Stimulated activated CD4-positive, alpha-beta T cell treated with anti-CD3 and anti-CD28 coated beads, Interleukin-4, amount 100 ng/mL, for 1 hour (primary cell): ENCODE data around the gene DPP6.
"Not testable (repeated sequence)": the region's sequence is repeated elsewhere in the genome, so short reads cannot be mapped to it uniquely, and the experiment has no call there.

Experiments used
- DNase-seq: peaks from one replicate; pipeline ENCODE4 v3.0.0-alpha.2; 2020

Gene DPP6

DNA sequence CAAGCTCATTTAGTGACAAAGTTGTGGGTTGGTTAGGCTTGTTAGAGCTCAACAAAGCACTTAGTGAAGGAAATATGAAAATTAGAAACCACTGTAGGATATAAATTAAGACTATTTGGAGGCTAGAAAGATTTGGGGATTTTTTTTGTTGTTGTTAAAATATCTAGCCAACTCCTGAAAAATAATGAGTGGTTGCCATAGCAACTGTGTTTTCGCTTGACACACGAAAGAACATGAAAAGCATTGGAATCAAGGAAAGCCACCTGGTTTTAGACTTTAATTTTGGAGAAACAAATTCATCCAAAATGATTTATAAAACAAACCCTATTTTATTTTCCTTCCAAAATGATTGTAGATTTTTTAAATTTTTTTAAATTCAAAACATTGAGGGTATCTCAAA, 26.3 kb downstream of the DPP6 start:
- DNase-seq: not testable (repeated sequence)

DNA sequence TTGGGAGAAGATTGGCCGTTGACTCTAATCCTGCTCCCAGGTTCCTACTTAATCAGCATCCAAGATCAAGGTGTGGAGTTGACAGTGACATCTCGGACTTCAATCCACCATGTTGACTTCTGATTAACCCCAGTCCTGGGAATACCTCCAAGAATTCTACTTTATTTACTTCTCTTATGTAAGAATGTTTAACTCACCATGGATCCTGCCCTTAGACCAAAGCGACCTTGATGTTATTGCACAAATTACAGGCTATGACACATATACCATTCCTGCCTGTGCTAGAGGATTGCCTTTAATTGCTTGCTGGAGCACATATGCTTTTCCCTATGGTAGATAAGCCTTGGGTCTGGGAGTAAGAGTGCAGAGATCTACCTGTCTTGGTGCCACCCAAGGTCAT, 28.1 kb downstream of the DPP6 start:
- DNase-seq: not testable (repeated sequence)

DNA sequence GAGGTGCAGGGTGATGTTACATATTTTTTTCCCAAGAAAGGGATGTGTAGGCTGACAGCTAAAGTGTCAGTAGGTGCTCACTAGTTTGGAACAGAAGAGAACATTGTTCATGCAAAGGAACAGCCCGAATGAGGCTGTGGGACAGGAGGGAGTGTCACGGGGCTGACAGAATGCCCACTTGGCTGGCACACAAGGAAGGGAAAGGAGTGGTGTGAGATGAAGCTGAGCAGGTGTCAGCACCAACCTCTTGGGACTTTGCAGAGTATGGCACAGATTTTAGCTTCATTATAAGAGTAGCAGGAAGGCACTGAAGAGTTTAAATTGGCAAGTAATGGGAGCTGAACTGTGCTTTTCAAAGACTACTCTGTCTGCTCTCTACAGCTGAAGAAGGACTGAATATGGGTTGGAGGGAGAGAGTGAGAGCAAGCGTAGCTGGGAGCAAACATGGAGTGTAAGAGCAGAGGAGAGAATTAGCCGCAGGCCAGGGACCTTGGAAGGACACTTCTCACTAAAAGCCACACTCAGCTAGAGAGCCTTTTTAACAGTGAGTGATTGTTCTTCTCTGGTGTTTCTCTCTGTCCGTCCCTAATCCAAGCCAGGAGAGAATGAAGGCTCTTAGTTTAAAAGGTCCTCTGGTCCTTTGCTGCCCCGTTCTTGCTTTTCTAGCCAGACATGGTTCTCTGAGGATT, 35.0 kb downstream of the DPP6 start:
- not testable (repeated sequence) for DNase-seq

DNA sequence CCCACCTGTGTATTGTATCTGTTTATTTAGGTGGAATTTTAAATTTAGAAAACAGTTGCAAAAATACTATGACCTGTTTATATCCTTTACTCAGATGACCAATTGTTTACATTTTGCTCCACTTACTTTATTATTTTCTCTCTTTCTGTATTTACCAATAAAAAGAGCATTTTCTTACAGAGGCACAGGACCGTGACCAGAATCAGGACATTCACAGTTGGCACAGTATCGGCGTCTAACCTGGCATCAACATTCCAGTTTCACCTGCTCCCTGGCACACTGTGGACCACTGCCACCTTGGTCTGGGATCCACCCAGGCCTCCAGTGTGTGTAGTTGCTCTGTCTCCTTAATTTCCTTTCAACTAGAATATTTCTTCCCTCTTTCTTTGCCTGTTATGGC, 39.9 kb downstream of the DPP6 start:
- not testable (repeated sequence) for DNase-seq

DNA sequence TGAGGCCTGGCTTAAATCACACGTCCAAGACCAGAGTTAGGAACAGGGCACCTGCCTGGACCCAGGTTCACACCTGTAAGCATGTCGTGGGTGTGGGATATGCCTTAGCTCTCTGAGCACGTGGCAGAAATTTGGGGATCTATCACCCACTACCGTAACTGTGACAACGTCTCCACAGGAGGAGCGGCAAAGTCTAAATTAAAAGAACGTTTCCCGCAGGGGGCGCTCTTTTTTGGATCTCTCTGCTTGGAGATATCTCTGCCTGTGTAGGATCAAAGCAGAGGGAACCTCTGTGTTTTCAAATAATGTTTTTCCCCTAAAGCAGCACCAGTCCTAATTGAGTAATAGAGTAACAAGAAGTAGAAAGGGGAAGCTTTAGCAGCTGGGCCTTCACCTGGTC, 43.0 kb downstream of the DPP6 start:
- DNase-seq: not testable (repeated sequence)

DNA sequence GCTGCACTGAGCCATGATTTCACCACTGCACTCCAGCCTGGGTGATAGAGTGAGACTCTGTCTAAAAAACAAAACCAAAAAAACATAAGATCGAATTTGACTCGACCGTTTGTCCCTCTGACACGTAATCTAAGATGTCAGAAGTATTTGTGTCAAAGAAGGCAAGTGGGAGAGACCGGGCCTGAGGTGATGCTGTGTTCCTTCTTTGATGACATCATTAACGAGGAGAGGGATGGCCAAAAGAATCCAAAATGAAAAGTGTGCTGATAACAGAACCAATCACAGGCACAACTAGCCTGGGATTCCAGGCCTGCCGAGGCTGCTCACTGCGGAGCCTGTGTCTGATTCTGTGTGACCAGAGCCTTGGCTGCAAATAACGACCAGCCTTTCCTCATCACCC, 52.9 kb downstream of the DPP6 start:
- DNase-seq: not testable (repeated sequence)

DNA sequence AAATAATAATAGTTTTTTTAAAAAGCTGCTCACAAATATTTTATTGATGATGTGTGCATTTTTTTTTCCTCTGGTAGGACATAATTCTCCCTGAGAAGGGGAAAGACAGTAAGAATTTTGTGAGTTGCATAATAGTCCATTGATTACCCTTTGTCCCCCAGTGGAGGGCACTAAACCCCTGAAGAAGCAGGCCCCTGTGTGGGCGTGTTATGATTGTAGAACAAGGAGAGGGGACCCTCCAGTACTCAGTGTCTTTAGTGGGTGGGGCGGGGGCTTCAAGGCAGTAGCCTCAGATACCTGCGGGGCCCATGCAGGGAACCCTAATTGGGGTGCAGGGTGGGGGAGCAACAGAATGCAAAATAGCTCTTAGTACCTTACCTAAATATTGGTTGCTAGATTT, 57.4 kb downstream of the DPP6 start:
- DNase-seq: not testable (repeated sequence)

DNA sequence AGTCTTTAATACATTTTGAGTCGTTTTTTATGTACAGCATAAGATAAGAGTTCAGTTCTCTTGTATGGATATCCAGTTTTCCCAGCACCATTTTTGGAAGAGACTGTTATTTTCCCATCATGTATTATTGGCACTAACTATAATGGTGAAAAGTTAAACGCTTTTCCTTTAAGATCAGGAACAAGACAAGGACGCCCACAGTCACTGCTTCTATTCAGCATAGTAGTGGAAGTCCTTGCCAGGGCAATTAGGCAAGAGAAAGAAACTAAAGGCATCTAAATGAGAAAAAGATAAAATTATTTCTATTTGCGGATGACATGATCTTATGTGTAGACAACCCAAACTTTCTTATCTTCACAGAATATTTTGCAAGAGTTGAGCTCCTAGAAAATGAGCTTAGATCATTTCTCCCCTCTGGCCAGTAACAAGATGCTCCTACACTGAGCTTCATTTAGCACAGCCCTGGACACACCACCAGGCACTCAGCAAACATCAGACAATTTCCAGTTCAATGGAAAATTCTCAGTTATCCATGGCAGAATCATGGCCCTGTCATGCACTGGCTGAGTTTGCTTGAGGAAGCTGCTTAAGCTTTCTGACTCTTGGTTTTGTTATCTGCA, 61.6 kb downstream of the DPP6 start:
- not testable (repeated sequence) for DNase-seq

DNA sequence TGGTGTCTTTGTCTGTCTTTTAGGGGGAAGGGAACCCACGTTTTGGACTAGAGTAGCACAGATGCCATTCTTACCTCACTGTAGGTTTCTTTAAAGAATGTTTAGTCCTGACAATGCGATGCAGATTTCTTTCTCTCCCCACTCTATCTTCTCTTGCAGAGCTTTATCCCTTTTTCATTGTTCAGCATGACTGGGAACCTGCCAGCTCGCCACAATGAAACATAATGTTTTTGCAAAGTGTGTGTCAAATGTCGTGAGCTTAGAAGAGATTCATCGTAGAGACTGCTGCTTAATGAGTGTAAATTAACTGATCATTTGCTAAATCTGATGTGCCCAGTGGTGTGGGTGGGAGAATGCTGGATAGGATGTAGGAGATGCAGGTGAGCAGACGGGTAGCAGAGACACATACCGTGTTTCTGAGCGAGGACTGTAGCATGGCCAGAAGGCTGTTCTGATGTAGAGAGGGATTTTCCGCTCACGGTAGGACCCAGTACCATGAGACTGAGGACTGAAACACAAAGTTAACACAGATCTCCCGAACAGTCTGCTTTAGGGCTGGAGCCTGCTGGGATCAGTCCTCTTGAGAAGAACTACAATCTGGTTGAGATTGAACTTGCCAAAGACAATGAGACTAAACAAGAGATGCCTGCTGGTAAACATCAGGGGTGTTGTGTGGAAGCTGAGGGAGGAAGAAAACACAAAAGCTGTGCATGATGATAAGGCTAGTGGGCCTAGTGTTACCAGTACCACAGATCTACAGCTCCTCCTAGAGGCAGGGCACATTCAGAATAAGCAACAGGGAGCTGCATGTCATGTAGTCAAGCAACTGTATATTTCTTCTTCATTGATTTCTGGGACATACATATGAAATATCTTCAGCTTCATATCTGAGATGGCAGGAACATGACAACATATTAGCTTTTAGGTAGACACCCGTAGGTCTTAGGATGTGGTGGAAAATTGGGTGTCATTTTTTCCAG, 65.5 kb downstream of the DPP6 start:
- DNase-seq: not testable (repeated sequence)

DNA sequence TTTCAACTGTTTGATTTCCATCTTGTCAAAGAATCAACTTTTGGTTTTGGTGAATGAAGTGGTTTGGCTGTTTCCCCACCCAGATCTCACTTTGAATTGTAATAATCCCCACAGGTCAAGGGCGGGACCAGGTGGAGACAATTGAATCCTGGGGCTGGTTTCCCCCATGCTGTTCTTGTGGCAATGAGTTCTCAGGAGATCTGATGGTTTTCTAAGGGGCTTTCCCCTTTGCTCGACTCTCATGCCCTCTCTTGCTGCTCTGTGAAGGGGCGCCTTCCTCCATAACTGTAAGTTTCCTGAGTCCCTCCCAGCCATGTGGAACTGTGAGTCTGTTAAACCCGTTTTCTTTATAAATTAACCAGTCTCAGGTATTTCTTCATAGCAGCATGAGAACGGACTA, 68.6 kb downstream of the DPP6 start:
- DNase-seq: not testable (repeated sequence)

DNA sequence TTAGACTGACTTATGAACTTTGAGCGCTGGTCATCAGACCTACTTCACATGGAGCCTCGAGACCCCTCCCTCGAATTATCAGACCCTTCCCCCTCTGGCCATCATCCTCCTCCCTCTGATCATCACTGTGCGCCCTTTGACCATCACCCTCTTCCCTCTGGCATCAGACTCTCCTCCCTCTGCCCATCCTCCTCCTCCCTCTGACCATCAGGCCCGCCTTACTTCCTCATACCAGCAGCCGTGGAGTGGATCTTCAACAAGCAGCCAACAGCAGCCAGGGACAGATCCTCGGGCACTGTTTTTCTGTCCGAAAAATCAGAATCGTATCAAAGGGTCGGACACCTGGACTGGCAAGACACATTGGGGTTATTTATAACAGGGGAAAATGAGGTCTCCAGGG, 70.5 kb downstream of the DPP6 start:
- not testable (repeated sequence) for DNase-seq

DNA sequence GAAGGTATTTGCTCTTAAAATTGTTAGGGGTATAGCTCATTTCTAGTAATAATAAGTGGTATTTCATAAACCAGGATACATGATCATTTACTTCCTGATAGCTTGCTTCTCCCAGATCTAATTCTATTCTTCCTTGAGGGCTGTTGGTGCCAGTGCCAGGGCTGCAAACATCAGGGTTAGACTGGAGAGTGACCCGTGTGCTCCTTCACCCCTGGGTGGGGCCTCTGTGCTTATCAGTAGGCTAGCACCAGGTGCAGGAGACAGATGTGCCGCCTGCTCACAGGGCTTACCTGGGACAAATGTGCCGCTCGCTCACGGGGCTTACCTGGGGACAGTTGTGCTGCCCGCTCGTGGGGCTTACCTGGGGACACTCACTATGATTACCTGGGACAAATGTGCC, 71.2 kb downstream of the DPP6 start:
- not testable (repeated sequence) for DNase-seq

DNA sequence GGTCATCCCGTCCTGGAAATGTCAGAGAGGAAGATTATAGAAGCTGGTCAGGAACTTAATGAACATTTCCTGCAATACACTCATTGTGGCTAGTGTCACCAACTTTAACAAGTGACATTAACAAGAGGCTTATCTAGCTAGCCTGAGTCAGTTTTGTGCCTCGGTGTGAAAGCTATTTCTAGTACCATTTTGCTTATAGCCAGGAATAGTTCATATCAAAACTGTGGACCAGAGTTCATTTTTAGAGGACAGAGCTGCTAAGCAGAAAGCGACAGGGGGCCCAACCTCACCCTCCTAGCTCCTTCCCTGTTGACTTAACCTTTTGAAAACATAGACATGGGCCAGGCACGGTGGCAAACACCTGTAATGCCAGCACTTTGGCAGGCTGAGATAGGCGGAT, 76.9 kb downstream of the DPP6 start:
- not testable (repeated sequence) for DNase-seq

DNA sequence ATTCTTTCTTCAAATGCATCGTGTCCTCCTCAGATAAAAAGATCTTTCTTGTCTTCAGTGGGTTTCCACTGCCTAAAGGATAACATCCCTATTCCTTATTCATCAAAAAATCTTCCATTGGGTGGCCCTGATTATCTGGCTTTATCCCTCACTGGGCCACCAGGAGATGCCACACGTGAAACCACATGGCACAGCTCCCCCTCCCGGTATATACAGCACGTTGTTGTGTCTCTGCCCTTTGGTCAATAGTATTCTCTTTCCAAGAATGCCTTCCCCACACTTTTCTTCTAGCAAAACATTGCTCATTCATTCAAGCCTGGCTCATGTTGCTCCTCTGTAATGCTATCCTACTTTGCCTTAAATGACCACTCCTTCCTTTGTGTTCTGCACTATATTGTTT, 80.4 kb downstream of the DPP6 start:
- not testable (repeated sequence) for DNase-seq

DNA sequence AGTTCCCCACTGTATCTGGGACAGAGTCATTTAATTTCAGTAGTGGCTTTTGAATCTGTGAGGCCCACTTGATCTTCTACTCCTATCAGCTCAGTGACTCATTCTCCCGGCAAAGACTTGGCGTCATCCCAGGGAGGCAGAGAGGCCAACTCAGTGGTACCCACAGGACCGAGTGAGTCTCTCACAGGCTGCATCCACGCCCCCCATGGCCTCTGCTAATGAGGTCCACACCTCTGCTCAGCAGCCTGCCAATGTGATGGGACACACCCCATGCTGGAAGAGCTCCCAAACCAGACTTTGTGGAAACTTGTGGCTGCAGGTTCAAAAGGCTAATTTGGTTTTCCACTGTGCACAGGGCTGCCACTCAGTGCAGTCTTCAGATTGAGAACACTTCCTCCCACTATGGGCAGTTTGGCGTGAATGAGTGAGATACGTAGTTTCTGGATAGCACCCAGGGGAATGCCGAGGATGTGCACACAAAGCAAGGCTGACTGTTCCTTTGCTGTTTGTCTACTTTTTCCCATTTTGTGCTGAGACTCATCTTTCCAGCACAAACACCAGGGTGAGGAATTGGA, 81.6 kb downstream of the DPP6 start:
- not testable (repeated sequence) for DNase-seq

DNA sequence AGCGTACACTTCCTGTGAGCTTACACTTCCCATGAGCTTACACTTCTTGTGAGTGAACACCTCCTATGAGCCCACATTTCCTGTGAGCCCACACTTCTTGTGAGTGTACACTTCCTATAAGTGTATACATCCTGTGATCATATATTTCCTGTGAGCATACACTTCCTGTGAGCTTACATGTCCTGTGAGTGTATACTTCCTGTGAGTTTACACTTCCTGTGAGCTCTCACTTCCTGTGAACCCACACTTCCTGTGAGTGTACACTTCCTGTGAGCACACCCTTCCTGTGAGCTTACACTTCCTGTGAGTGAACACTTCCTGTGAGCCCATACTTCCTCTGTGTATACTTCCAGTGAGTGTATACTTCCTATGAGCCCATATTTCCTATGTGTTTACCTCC, 82.5 kb downstream of the DPP6 start:
- not testable (repeated sequence) for DNase-seq

DNA sequence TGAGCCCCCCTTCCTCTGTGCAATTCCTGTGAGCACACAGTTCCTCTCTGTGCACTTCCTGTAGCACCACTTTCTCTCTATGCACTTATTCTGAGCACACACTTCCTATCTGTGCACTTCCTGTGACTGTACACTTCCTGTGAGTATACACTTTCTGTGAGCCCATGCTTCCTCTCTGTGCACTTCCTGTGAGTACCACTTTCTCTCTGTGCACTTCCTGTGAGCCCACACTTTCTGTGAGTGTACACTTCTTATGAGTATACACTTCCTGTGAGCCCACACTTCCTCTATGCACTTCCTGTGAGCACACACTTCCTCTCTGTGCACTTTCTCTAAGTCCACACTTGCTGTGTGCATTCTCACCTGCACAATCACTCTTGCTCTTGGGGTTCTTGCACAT, 83.4 kb downstream of the DPP6 start:
- not testable (repeated sequence) for DNase-seq

DNA sequence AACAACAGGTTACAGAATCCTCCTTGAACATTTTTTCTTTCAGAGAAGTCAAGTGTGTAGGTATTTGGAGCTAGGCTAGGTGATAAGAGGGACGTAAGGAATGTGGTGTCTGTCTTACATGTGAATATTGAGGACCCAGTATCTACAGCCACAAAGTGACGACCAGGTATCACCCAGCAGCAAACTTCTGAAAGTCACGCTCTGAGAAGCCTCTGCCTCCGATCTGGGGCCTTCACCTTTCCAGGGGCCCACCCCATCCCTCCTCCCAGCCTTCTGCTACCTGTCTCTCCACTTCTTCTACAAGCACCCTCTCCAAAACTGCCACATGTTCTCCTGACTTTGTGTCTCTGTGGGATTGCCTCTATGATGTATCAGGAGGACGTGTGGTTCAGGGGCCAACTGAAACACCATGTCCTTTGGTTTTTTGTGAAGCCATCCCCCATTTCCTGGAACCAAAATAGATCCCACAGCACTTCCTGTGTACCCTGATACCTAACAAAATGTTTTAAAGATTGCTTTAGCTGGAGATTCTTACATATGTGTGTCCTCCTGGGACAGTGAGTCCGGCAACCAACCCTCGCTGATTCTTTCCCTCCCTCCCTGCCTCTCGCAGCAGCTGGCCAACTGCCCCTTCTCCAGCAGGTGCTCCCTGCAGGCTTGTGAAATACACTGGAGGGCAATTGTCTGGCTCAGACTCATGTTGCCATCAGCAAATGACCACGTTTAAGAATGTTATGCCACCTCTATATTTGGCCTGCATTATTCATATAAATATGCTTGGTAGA, 93.9 kb downstream of the DPP6 start:
- not testable (repeated sequence) for DNase-seq

DNA sequence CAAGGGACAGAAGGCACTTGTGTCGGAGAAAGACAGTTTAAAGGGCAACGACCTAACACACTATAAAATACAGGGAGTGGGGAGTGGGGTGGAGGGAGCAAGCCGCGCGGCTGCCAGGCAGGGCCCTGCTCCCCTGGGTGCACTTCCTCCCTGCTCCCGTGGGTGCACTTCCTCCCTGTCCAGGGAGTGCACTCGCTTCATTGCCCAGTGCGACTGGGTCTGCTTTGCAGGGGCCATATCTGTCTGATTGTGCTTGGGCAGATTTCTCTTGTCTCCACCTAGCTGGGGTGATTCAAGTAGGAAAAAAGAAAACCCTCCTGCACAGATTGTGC, 94.5 kb downstream of the DPP6 start:
- DNase-seq: not testable (repeated sequence)

DNA sequence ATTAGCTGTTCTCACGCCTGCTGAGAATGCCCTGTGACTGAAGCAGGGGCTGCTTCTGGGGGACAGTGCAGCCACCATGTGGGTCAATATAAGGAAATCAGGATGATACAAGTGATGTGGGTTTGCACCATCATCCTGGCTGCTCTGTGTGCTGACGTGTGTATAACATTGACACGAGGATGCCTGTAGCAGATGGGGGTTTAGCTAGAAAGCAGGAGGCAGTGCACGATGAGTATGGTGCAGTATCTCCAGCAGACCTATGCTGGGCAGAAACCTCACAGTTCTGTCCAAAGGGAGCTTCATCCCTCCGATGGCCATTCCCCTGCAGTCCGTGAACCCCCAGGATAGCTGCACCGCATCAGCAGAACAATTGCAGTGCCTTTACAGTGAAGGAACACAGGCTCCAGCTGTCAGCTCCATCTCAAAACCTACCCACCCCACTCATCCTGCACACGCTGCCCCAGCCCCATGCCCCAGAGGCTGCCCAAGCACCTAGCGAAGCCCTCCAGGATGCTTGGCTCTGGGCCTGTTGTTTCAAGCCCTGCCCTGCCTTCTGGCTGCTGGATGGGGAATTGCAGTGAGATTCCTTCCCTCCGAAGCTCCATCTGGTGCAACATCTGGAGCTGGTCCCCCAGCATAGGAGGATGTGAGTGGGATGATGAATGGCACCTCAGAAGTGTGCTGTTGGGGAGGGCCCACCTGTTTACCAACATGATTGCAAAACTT, 96.8 kb downstream of the DPP6 start:
- not testable (repeated sequence) for DNase-seq

DNA sequence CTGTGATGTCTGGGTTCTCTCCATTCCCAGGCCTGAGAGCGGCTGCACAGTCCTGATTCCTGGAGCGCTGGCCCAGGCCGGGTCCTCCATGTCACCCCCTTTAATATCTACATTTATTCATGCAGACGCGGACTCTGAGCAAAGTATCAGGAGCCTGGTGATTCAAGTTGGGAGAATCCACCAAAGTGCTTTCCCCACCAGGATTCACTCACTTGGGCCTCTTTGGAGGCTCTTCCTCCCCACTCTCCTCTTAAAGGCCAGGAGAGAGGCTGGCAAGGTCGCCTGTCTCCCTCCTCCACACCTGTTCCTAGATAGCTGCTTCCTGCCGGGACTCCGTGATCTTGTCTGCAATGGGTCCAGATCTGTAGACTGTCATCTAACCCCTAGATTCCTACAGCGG, 98.5 kb downstream of the DPP6 start:
- DNase-seq: not testable (repeated sequence)

DNA sequence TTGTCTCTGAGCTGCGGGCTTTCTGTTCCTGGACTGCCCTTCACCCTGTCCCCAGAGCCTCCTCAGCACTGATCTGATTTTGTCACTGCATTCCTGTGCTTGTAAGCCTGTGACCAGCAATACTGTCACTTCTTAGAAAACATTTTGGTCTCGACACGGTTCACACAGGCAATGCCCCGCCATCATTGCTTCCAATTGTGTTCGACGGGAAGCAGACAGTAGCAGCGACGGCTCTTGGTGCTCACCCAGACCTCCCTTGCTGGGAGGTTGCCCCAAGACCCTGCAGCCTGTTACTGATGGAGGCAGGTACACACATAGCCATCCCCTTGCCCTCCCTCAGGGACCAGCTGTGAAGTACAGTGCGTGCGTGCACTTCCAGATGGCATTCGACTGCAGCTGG, 99.1 kb downstream of the DPP6 start:
- not testable (repeated sequence) for DNase-seq
